CD4-positive, CD25-positive, alpha-beta regulatory T cell (primary cell): Measurements from ENCODE around the gene LMTK3. TPM values are rescaled to one million over a fixed set of nuclear protein-coding genes. Genes with fewer than 3 reads are reported as not detected.
"Not testable (repeated sequence)": the region's sequence is repeated elsewhere in the genome, so short reads cannot be mapped to it uniquely, and the experiment has no call there.

Experiments
- ATAC-seq, 2 donors: fragments of 150-1000 bp; cut with Tn5 transposase; one replicate each; pipeline ENCODE4 v1.10.0; 2021; ENCODE audit warnings: low read depth in 2 of 2, moderate number of reproducible peaks in 2 of 2, moderate library complexity in 1 of 2
- DNase-seq, 3 donors: peaks; one replicate each; pipeline versions ENCODE4 v3.0.0 to v3.0.0-alpha.2; 2012 to 2022; ENCODE audit warnings: mixed read lengths in 1 of 3
- H3K27ac ChIP-seq: one replicate; pipeline ENCODE4 v1.7.0; 2013; ENCODE audit warnings: mild to moderate bottlenecking, low read length; ENCODE audit not compliant: insufficient read depth, poor library complexity, severe bottlenecking
- H3K27me3 ChIP-seq: one replicate; pipeline ENCODE4 v1.7.0; 2013; ENCODE audit warnings: low read length; ENCODE audit not compliant: control insufficient read depth, insufficient read depth
- H3K36me3 ChIP-seq: one replicate; pipeline ENCODE4 v1.7.0; 2013; ENCODE audit warnings: mild to moderate bottlenecking, low read length, moderate library complexity; ENCODE audit not compliant: control insufficient read depth, insufficient read depth
- H3K4me1 ChIP-seq: 2 replicates; pipeline ENCODE4 v1.7.0; 2013; ENCODE audit warnings: mild to moderate bottlenecking, low read length; ENCODE audit not compliant: insufficient read depth, control insufficient read depth, poor library complexity, severe bottlenecking
- H3K4me3 ChIP-seq: one replicate; pipeline ENCODE4 v1.7.0; 2013; ENCODE audit warnings: low read depth, mild to moderate bottlenecking, low read length, moderate library complexity
- H3K9me3 ChIP-seq, 2 experiments: 1 replicate in 1 of 2; 2 replicates in 1 of 2; pipeline ENCODE4 v1.7.0; 2013; ENCODE audit warnings: low read length in 2 of 2, mild to moderate bottlenecking in 1 of 2, moderate library complexity in 1 of 2; ENCODE audit not compliant: control insufficient read depth in 2 of 2
- H3K27ac Mint-ChIP-seq, 3 donors: one replicate each; pipeline ENCODE4 v1.8.0; 2020 to 2022; ENCODE audit warnings: mild to moderate bottlenecking in 3 of 3, mixed read lengths in 3 of 3, moderate library complexity in 2 of 3
- H3K27me3 Mint-ChIP-seq: one replicate; pipeline ENCODE4 v1.8.0; 2022; ENCODE audit warnings: mild to moderate bottlenecking, mixed read lengths
- H3K36me3 Mint-ChIP-seq: one replicate; pipeline ENCODE4 v1.8.0; 2020; ENCODE audit warnings: mixed read lengths
- H3K4me1 Mint-ChIP-seq, 4 donors: one replicate each; pipeline ENCODE4 v1.8.0; 2020 to 2022; ENCODE audit warnings: mixed read lengths in 4 of 4, mild to moderate bottlenecking in 1 of 4
- H3K4me3 Mint-ChIP-seq, 4 donors: one replicate each; pipeline ENCODE4 v1.8.0; 2020 to 2022; ENCODE audit warnings: mild to moderate bottlenecking in 4 of 4, mixed read lengths in 4 of 4, moderate library complexity in 3 of 4
- H3K9me3 Mint-ChIP-seq, 7 donors: one replicate each; pipeline ENCODE4 v1.8.0; 2020 to 2022; ENCODE audit warnings: mixed read lengths in 7 of 7, mild to moderate bottlenecking in 3 of 7, moderate library complexity in 2 of 7
- polyA plus RNA-seq, 4 donors: library from polyadenylated mRNA; unstranded; fragments of 300-500 nt; fragmentation: Illumina TruSeq; gene quantifications; one replicate each; pipeline ENCODE4 v1.2.3, GENCODE V29; 2021
- total RNA-seq: library from RNA; stranded (reverse); gene quantifications from one replicate; pipeline ENCODE4 v1.2.3, GENCODE V29; 2022

The LMTK3 gene
- total and polyA plus RNA-seq, 5 donors from 2014 or later: 6.3 TPM; not detected in 4

DNA sequence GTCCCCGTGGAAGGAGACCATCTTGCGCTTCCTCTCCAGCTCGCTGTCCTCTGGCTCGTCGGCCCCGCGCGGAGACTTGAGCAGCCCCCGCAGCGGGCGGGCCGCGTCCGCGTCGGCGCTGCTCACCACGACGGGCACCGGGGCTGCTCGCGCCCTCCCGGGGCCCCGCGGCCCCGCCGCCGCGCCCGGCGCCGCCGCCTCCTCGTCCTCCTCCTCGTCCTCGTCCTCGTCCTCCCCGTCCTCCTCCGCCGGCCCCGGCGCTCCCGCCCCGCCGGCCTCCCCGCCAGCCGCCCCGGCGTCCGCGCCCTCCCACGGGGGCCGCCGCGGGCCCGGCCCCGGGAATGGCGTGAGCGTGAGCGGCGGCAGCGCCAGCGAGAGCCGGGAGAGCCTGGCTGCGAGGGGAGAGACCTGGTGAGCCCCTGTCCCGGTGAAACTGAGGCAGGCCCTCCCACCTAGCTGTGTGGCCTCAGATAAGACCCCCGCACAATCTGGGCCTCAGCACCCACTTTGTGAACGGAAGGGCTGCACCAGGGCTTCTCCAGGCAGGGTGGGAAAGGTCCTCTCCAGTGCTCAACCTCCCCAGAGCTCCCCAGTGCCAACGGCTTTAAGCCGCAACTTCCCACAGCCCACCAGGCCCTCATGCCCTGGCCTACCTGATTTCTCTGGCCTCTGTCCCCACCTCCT, 17.8 kb downstream of the LMTK3 start:
- no peak overlapping the region for H3K27ac ChIP-seq
- H3K4me3 Mint-ChIP-seq: peak overlapping the region; percentile 72 to 89 (median 82)
- peaks cover 31% of the 10 kb centered on the region for H3K4me1 ChIP-seq
- H3K27me3 ChIP-seq: peaks cover 17% of the 10 kb centered on the region
- H3K9me3 Mint-ChIP-seq: peaks cover 0 to 2% (median 0%) of the 10 kb centered on the region in 7 donors
- DNase-seq (no peak), ATAC-seq (peak in 1 of 2 donors; percentile 2)
- H3K9me3 ChIP-seq: no peaks in the 10 kb centered on the region
- H3K36me3 ChIP-seq: no peaks in the 10 kb centered on the region
- H3K4me3 ChIP-seq: no peak overlapping the region
- peaks cover 0 to 52% (median 19%) of the 10 kb centered on the region in 4 donors for H3K4me1 Mint-ChIP-seq
- peaks cover 62% of the 10 kb centered on the region for H3K27me3 Mint-ChIP-seq
- H3K36me3 Mint-ChIP-seq: no peaks in the 10 kb centered on the region
- H3K27ac Mint-ChIP-seq: no peak overlapping the region

DNA sequence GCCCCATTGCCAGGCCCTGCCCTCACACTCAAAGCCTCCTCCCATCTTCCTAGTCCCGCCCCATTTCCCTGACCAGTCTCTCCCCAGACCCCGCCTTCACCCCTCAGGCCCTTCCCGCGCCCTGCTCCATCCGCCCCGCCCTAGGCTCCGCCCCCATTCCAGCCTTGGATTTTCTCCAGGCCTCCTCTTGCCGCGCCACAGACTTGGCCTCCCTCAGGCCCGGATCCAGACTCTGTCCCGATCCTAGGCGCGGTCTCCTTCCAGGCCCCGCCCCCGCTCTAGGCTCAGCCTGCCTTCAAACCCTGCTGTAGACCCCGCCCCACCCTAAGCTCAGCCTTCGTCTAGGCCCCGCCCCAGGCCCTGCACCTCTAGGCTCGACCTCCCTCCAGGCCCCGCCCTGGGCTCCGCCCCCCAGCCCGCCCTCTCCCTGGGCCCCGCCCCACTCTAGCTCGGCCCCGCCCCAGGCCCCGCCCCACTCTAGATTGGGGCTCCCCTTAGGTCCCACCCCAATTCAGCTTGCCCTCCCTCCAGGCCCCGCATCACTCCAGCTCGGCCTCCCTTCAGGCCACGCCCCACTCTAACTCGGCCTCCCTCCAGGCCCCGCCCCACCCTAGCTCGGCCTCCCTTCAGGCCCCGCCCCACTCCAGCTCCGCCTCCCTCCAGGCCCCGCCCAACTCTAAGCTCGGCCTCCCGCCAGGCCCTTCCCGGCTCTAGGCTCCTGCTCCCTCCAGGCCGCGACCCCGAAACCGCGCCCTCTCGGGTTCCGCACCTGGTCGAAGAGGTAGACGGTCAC, 18.5 kb downstream of the LMTK3 start:
- Histone ChIP-seq H3K4me1 (peaks cover 31% of the 10 kb centered on the region), H3K27ac (no peak overlapping the region), H3K9me3 (no peaks in the 10 kb centered on the region), H3K36me3 (no peaks in the 10 kb centered on the region), H3K27me3 (peaks cover 17% of the 10 kb centered on the region), H3K4me3 (no peak overlapping the region)
- Mint-ChIP-seq H3K36me3 (no peaks in the 10 kb centered on the region), H3K9me3 (peaks cover 0 to 2% (median 0%) of the 10 kb centered on the region in 7 donors), H3K4me1 (peaks cover 0 to 51% (median 19%) of the 10 kb centered on the region in 4 donors), H3K27me3 (peaks cover 62% of the 10 kb centered on the region), H3K4me3 (peak overlapping the region; percentile 41 to 82 (median 74)), H3K27ac (peak overlapping the region in 1 of 3 donors; percentile 20)
- ATAC-seq (peak; percentile 69), DNase-seq (peak; percentile 71 to 81 (median 74))

DNA sequence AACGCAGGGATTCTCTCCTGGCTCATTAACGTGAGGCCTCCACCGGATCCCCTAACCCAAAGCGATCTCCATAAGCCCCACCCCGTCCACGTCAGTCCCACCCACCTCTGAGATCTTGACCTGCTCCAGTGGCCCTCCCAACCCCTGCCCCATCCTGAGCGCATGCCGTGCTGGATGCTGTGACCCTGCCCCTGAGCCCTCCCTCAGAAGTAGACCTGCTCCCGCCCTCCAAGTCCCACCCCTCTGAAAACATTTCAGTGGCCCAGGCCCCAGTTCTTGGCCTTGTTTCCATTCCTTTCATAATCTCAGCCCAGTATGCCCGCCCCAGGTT, 19.9 kb downstream of the LMTK3 start:
- H3K9me3 ChIP-seq: no peaks in the 10 kb centered on the region
- Mint-ChIP-seq H3K27ac (peak overlapping the region in 1 of 3 donors; percentile 62), H3K4me1 (peaks cover 0 to 44% (median 19%) of the 10 kb centered on the region in 4 donors), H3K9me3 (no peaks in the 10 kb centered on the region), H3K27me3 (peaks cover 58% of the 10 kb centered on the region), H3K4me3 (peak overlapping the region in 3 of 4 donors; percentile 38 to 76 (median 66)), H3K36me3 (no peaks in the 10 kb centered on the region)
- ATAC-seq (no peak), DNase-seq (no peak)
- peaks cover 31% of the 10 kb centered on the region for H3K4me1 ChIP-seq
- H3K27me3 ChIP-seq: peaks cover 13% of the 10 kb centered on the region
- no peaks in the 10 kb centered on the region for H3K36me3 ChIP-seq
- no peak overlapping the region for H3K27ac ChIP-seq
- H3K4me3 ChIP-seq: no peak overlapping the region

DNA sequence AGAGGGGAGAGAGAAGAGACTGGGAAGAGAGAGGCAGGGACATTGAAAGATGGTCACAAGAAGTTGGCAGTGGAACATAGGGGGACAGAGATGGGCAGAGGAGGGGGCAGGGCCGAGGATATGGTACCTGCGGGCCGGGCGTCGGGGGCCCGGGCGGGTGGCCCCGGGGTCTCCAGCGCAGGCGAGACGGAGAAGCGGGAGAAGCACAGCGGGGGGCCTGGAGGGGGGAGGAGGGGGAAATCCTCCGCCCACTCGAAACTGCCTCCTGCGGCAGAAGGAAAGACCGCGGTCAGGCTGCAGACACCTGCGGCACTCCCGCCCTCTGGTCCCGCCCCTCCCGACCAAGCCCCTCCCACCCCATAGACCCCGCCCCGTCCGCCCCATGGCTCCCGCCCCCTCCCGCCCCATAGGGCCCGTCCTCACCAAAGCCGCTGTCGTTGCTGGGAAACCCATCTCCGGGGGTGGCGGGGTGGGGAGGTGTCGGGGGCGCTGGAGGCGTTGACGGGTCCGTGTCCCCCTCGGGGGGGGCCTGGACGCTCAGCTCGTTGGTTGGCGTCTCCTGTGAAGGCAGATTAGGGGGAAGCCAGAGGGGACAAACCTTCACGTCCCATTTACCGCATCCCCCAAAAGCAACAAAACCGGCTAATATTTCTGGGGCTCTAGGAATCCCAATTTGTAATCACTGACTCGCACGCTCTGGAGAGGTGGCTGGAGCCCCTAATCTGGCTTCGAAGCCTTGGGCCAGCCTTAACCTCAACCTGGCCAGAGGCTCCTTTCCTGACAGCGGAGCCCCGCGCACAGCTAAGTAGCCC, 20.4 kb downstream of the LMTK3 start:
- peaks cover 31% of the 10 kb centered on the region for H3K4me1 ChIP-seq
- peaks cover 0 to 44% (median 19%) of the 10 kb centered on the region in 4 donors for H3K4me1 Mint-ChIP-seq
- H3K9me3 Mint-ChIP-seq: no peaks in the 10 kb centered on the region
- H3K27me3 Mint-ChIP-seq: peaks cover 53% of the 10 kb centered on the region
- peak; percentile 47 to 58 (median 50) for DNase-seq
- ATAC-seq: peak; percentile 8 to 30
- H3K36me3 Mint-ChIP-seq: no peaks in the 10 kb centered on the region
- no peaks in the 10 kb centered on the region for H3K36me3 ChIP-seq
- H3K9me3 ChIP-seq: no peaks in the 10 kb centered on the region
- peak overlapping the region in 1 of 3 donors; percentile 62 for H3K27ac Mint-ChIP-seq
- H3K4me3 ChIP-seq: no peak overlapping the region
- peak overlapping the region in 2 of 4 donors; percentile 38 to 50 for H3K4me3 Mint-ChIP-seq
- H3K27ac ChIP-seq: no peak overlapping the region
- peaks cover 12% of the 10 kb centered on the region for H3K27me3 ChIP-seq

DNA sequence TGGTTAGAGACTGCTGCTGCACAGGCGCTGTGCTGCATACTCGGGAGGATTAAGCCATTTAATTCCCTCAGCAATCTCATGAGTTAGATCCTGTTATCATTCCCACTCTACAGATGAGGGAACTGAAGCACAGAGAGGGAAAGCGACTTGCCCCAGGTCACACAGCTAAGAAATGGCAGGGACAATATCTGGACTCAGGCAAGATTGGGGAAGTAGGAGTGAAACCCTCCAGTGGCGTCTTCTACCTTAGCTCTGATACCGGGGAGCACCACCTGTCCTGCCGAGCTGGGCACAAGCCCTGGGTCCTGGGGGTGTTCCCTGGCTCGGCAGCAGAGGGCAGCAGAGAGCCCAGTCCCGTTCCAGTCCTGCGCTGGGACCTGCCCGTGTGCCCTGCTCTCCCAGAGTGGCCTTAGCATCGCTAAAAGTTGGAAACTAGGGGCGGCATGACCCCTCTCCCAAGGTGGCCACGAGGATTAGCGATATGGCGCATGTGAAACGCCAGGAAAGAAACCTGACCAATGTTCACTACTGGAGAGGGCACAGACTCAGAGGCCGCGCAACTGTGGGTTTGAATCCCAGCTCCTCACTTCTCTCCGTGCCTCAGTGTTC, 21.9 kb downstream of the LMTK3 start:
- no peaks in the 10 kb centered on the region for H3K9me3 Mint-ChIP-seq
- Histone ChIP-seq H3K4me1 (peaks cover 31% of the 10 kb centered on the region), H3K9me3 (no peaks in the 10 kb centered on the region), H3K4me3 (no peak overlapping the region), H3K27me3 (peaks cover 12% of the 10 kb centered on the region), H3K27ac (no peak overlapping the region), H3K36me3 (no peaks in the 10 kb centered on the region)
- no peak overlapping the region for H3K27ac Mint-ChIP-seq
- peaks cover 40% of the 10 kb centered on the region for H3K27me3 Mint-ChIP-seq
- ATAC-seq (peak; percentile 48 to 50), DNase-seq (peak; percentile 65 to 74 (median 73))
- peak overlapping the region in 2 of 4 donors; percentile 24 to 44 for H3K4me3 Mint-ChIP-seq
- no peaks in the 10 kb centered on the region for H3K36me3 Mint-ChIP-seq
- H3K4me1 Mint-ChIP-seq: peaks cover 0 to 39% (median 16%) of the 10 kb centered on the region in 4 donors

DNA sequence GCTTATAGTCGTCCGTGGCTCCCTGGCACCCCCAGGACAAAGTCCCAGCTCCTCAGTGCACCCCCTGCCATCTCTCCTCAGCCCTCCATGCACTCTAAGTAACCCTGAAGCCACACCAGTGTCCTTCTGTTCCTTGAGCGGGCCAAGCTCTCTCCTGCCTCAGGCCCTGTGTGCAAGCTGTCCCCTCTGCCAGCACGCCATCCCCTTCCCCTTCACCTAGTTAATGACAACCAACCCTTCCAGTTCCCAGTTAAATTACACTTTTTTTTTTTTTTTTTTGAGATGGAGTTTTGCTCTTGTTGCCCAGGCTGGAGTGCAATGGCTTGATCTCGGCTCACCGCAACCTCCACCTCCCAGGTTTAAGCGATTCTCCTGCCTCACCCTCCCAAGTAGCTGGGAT, 23.2 kb downstream of the LMTK3 start:
- H3K9me3 Mint-ChIP-seq, H3K9me3 ChIP-seq, H3K27ac Mint-ChIP-seq, H3K36me3 ChIP-seq, H3K27ac ChIP-seq, ATAC-seq, DNase-seq, H3K27me3 ChIP-seq, H3K4me3 Mint-ChIP-seq, H3K36me3 Mint-ChIP-seq, H3K4me3 ChIP-seq: not testable (repeated sequence)
- H3K4me1 ChIP-seq: peaks cover 30% of the 10 kb centered on the region
- peaks cover 32% of the 10 kb centered on the region for H3K27me3 Mint-ChIP-seq
- H3K4me1 Mint-ChIP-seq: peaks cover 0 to 35% (median 14%) of the 10 kb centered on the region in 4 donors

DNA sequence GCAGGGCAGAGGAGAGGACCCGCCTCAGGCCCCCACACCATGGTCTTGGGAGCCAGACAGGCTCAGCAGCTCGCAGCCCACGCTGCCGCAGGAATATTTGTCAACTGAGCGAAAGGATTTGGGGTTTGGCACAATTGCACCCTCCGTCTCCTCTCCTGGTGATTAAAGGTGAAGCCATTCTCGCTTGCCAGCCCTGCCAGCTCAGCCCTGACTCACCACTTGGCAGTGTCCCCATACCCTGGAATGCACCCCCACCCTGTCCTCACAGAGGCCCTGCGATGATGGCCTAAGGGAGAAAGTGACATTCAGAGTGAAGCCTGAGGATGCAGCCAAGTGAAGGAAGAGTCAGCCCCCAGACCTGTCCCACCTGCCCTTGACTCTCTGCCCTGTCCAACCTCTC, 23.7 kb downstream of the LMTK3 start:
- peak overlapping the region in 1 of 4 donors; percentile 0 for H3K4me3 Mint-ChIP-seq
- peaks cover 0 to 34% (median 12%) of the 10 kb centered on the region in 4 donors for H3K4me1 Mint-ChIP-seq
- peak overlapping the region in 1 of 3 donors; percentile 88 for H3K27ac Mint-ChIP-seq
- peaks cover 6% of the 10 kb centered on the region for H3K27me3 ChIP-seq
- no peaks in the 10 kb centered on the region for H3K9me3 ChIP-seq
- H3K27ac ChIP-seq: no peak overlapping the region
- no peak overlapping the region for H3K4me3 ChIP-seq
- H3K4me1 ChIP-seq: peaks cover 26% of the 10 kb centered on the region
- H3K36me3 Mint-ChIP-seq: peaks cover 3% of the 10 kb centered on the region
- H3K27me3 Mint-ChIP-seq: peaks cover 28% of the 10 kb centered on the region
- H3K36me3 ChIP-seq: no peaks in the 10 kb centered on the region
- H3K9me3 Mint-ChIP-seq: no peaks in the 10 kb centered on the region
- DNase-seq: no peak
- ATAC-seq: no peak
